LNCAP (cell line): ENCODE data around the gene QKI.

ENCODE experiments used
- CTCF ChIP-seq: fragments of 450-650 bp; IDR thresholded peaks from 2 replicates; pipeline ENCODE4 v1.5.1; 2017; ENCODE audit warnings: mild to moderate bottlenecking

The QKI gene

GRCh38 chr6:163620670-163621330 lies 206.3 kb downstream of the QKI start:
- TF ChIP-seq CTCF = no peak

GRCh38 chr6:163625265-163625664 lies 210.7 kb downstream of the QKI start:
- TF ChIP-seq CTCF = no peak

DNA sequence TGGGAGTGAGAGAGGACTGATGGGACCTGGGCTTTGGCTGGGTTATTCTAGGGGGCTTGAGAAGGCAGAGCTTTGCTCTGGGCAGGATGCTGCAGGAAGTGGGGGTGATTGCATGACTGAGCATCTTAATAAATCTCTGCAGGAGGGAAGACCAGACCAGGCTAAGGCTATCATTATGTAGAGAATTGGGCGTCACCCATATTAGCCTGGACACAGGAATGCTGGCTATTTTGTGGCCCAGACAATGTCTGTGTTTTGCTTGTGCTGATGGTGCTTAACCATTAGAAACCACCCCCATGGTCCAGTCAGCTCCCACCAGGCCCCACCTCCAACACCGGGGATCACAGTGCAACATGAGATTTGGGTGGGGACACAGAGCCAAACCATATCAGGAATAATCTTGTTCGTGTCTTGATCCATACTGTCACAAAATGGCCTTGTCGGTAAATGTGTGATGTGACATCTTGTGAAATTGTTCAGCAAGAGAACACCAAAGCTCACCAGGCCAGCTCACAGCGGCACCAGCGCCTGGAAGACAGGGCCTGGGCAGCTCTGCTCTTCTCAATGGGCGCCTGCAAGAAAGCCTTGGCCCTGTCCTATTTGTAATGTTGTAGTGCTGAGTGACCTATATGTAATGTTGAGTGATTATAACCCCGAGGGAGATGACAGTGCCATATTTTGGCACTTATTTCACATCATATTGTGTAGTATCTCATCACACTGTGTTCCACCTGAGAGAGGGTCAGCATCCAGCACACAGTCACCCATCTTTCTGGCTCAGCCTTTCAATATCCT lies 211.8 kb downstream of the QKI start:
- no peak for TF ChIP-seq CTCF

- no peak for TF ChIP-seq CTCF
Observed at GRCh38 chr6:163627274-163628062, 212.9 kb downstream of the QKI start.
